Bronchial epithelial cell (primary cell): Measurements from ENCODE around the gene TSPAN18. TPM values are rescaled to one million over a fixed set of nuclear protein-coding genes. Genes with fewer than 3 reads are reported as not detected.
A peak's percentile ranks its signal among the peaks of the same experiment; 100 is the strongest.

Experiments used
- DNase-seq: peaks from one replicate; pipeline ENCODE4 v3.0.0-alpha.2; 2010; ENCODE audit warnings: low read depth
- FAIRE-seq: peaks from 2 replicates; lab custom pipeline; 2011; peaks lifted over from hg19 to GRCh38; lab: Jason Lieb, UNC
- H3K27me3 ChIP-seq: 2 replicates; pipeline ENCODE4 v1.5.1; 2011; ENCODE audit warnings: low read length; ENCODE audit not compliant: control insufficient read depth, insufficient read depth
- H3K36me3 ChIP-seq: 2 replicates; pipeline ENCODE4 v1.5.1; 2011; ENCODE audit warnings: low read length; ENCODE audit not compliant: control insufficient read depth, insufficient read depth
- H3K4me3 ChIP-seq: 2 replicates; pipeline ENCODE4 v1.5.1; 2011; ENCODE audit warnings: mild to moderate bottlenecking, low read depth, low read length, control low read depth
- total RNA-seq: library from RNA; depleted of rRNA; stranded (reverse); fragments of >200 nt; gene quantifications from 2 replicates; pipeline ENCODE4 v1.2.1, GENCODE V29; 2014
- TF ChIP-seq, protein P1 (sequence below): IDR thresholded peaks from 2 replicates; pipeline ENCODE4 v1.5.1; 2011; ENCODE audit warnings: mild to moderate bottlenecking, moderate library complexity, low read length, control low read depth, inconsistent platforms; ENCODE audit not compliant: insufficient read depth, severe bottlenecking

TSPAN18 gene
- total RNA-seq, 1 donor from 2014 or later, result not detected

DNA sequence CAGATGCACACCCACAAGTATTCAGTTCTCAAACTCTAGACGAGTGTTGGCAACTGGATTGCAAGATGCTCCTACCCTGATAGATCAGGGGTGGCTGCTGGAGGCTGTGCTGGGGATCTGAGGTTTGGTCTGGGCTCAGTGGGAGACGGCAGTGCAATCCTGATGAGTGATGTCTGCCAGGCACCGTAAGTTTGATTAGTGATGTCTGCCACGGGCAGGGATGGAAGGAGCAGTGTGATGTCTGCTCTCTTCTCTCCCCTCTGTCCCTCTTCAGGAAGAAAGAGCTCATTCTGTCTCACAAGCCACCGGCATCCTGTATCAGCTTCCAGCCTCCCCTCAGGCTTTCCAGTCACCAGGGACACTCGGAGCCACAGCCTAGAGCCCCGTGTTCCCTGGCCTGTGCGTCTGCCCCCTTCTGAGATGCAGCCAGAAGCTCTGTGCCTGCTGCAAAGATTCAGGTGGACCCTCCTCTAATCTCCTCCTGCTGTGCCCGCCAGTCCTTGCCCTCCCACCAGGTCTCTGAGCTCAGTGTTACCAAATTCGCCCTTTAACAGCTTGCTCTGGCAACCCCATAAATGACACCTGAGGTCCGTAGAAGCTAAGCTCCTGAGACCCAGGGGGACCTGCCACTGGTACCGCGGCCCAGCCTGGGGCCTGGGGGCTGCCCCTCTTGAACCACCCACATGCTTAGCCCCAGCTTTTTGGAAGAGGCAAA, 204.0 kb downstream of the TSPAN18 start:
- H3K36me3 ChIP-seq, result no peaks in the 10 kb centered on the region
- peaks cover 5% of the 10 kb centered on the region for H3K27me3 ChIP-seq
- H3K4me3 ChIP-seq, result no peak overlapping the region
- TF ChIP-seq, protein P1, sequence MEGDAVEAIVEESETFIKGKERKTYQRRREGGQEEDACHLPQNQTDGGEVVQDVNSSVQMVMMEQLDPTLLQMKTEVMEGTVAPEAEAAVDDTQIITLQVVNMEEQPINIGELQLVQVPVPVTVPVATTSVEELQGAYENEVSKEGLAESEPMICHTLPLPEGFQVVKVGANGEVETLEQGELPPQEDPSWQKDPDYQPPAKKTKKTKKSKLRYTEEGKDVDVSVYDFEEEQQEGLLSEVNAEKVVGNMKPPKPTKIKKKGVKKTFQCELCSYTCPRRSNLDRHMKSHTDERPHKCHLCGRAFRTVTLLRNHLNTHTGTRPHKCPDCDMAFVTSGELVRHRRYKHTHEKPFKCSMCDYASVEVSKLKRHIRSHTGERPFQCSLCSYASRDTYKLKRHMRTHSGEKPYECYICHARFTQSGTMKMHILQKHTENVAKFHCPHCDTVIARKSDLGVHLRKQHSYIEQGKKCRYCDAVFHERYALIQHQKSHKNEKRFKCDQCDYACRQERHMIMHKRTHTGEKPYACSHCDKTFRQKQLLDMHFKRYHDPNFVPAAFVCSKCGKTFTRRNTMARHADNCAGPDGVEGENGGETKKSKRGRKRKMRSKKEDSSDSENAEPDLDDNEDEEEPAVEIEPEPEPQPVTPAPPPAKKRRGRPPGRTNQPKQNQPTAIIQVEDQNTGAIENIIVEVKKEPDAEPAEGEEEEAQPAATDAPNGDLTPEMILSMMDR, result no peak
- DNase-seq (no peak), FAIRE-seq (no peak)

DNA sequence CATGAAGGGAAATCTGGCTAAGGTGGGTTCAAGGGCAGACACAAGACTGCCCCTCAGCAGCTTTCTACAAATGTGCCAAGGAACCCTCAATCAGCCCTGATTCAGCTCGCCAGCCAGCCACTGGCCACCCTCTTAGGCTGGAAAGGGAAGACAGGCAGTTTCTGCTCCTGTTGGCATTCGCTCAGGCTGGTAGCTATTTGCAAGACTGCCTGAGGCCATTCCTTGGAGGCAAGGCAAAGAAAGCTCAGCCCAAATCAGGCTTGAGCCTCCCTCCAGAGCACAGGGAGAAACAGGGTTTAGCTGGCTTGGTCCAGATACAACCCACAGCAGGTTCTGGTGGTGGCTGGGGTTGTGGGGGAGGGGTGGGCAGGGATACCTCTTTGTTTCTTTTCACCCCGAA, 204.7 kb downstream of the TSPAN18 start:
- H3K4me3 ChIP-seq, result no peak overlapping the region
- FAIRE-seq, result no peak
- H3K27me3 ChIP-seq, result peaks cover 5% of the 10 kb centered on the region
- no peaks in the 10 kb centered on the region for H3K36me3 ChIP-seq
- TF ChIP-seq, protein P1, result no peak
- DNase-seq, result no peak

DNA sequence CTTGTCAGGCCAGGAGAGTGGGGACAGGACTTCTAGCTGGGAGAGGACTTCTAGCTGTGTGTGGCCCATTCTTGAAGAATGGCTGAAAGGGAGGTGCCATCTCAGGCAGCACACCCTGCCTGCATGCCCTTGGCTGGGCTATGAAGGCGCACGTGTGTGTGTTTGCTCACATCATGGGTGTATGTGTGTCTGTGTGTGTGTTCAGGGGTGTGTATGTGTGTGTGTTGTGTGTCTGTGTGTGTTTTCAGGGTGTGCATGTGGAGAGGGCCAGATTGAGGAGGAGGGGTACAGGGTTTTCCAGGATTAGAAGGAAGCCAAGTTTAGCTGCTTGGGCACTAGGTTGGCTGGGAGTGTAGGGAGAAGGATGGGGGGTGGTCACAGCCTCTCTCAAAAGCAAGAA, 207.3 kb downstream of the TSPAN18 start:
- TF ChIP-seq, protein P1, result no peak
- DNase-seq (no peak), FAIRE-seq (no peak)
- Histone ChIP-seq H3K4me3 (no peak overlapping the region), H3K27me3 (peaks cover 4% of the 10 kb centered on the region), H3K36me3 (no peaks in the 10 kb centered on the region)

DNA sequence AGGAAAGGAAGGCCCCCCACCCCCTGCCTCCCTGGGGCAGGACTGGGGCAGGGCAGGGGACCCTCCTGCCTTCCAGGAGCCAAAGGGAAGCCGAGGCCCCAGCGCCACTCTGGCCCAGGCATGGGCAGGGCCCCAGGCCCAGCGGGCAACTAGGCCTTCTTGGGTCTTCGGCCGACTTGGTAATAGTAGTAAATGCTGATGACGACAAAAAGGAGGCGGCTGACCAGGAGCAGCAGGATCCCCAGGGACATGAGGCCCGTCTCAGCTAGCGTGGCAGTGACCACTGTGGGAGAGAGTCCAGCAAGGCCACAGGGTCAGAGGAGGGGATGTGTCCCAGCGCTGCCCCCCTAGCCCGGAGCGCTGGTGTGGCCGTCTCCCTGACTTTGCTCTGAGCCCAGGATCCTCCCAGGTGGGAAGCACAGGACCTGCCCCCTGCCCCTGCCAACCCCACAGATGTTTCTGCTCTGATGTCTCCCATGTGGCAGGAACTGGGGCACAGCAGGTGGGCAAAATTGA, 208.0 kb downstream of the TSPAN18 start:
- peaks cover 4% of the 10 kb centered on the region for H3K27me3 ChIP-seq
- H3K36me3 ChIP-seq, result no peaks in the 10 kb centered on the region
- no peak overlapping the region for H3K4me3 ChIP-seq
- TF ChIP-seq, protein P1, result no peak
- no peak for DNase-seq
- FAIRE-seq, result no peak

DNA sequence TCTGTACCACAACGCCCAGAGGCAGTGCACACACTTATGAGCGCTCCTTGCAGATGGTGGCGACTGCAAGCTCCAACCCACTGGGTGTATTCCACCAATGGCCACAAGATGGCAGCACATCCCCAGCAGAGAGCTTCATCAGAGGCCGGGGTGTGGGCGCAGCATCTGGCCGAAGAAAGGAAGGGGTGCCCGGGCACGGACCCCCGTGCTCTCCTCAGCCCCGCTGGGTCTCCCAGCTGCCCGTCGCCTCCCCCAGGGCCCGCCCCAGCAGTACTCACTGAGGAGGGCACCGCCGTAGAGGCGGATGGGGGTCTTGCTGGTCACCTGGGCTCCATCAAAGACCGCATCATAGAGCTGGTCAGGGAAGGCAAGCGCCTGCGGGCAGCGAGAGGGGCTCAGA, 209.8 kb downstream of the TSPAN18 start:
- FAIRE-seq (no peak), DNase-seq (peak; percentile 65)
- Histone ChIP-seq H3K4me3 (no peak overlapping the region), H3K27me3 (no peaks in the 10 kb centered on the region), H3K36me3 (no peaks in the 10 kb centered on the region)
- TF ChIP-seq, protein P1, result peak; percentile 91
